Measurements from ENCODE around the gene RNF44. TPM values are rescaled to one million over a fixed set of nuclear protein-coding genes. Genes with fewer than 3 reads are reported as not detected.
A peak's percentile ranks its signal among the peaks of the same experiment; 100 is the strongest.

The RNF44 gene
- polyA plus RNA-seq, 3 donors from 2014 or later = 1.2 to 9.8 (median 2.0) TPM

DNA sequence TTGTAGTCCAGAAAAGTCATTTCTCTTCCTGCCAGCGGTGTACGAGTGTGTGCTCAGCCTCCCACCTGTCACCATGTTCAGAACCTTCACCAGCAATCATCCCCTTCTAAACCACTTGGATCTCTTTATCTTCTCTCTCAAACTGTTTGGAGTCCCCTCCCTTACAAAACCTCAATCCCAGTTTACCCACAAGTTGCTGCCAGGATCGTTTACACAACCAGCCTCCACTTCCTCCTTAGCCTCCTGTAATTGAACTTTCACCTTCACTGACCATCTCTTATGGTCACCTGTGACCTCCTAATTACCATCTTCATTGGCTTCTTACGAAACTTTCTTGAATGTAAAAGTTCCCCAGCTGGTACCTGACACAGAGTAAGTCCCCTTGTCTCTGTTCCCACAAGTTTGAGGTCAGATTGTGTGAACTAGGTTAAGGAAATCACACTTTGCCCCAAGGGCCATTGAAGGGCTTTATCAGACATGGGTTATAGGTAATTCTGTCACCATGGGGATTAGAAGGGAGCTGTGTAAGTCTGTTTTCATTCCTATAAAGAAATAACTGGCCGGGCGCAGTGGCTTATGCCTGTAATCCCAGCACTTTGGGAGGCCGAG, 20.0 kb downstream of the RNF44 start:
- Mint-ChIP-seq H3K9me3 (no peaks in the 10 kb centered on the region), H3K27ac (peak overlapping the region; percentile 46 to 90 (median 72)), H3K4me1 (peaks cover 24 to 26% of the 10 kb centered on the region in 2 donors), H3K36me3 (no peaks in the 10 kb centered on the region), H3K4me3 (peak overlapping the region; percentile 60 to 76 (median 64)), H3K27me3 (ENCODE audit: low read depth in 3 of 3) (peaks cover 3 to 7% (median 5%) of the 10 kb centered on the region in 3 donors)
- DNase-seq = peak; percentile 60 to 67 (median 67)

DNA sequence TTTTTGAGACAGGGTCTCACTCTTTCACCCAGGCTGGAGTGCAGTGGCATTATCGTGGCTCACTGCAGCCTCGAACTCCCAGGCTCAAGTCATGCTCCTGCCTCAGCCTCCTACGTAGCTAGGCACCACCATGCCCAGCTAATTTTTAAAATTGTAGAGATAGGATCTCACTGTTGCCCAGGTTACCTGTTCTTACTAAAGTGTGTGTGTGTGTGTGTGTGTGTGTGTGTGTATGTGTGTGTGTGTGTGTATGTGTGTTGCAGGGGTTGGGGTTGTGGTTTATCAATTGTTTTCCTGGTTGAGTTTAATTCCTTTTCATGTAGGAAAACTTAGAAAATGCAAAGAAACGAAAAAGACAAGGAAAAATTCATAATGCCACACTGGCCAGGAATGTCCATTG, 21.8 kb downstream of the RNF44 start:
- Mint-ChIP-seq H3K36me3 (no peaks in the 10 kb centered on the region), H3K27ac (peak overlapping the region in 1 of 6 donors; percentile 7), H3K4me3 (no peak overlapping the region), H3K9me3 (no peaks in the 10 kb centered on the region), H3K27me3 (ENCODE audit: low read depth in 3 of 3) (peaks cover 3 to 5% (median 4%) of the 10 kb centered on the region in 3 donors), H3K4me1 (peaks cover 20 to 24% of the 10 kb centered on the region in 2 donors)
- DNase-seq = no peak

DNA sequence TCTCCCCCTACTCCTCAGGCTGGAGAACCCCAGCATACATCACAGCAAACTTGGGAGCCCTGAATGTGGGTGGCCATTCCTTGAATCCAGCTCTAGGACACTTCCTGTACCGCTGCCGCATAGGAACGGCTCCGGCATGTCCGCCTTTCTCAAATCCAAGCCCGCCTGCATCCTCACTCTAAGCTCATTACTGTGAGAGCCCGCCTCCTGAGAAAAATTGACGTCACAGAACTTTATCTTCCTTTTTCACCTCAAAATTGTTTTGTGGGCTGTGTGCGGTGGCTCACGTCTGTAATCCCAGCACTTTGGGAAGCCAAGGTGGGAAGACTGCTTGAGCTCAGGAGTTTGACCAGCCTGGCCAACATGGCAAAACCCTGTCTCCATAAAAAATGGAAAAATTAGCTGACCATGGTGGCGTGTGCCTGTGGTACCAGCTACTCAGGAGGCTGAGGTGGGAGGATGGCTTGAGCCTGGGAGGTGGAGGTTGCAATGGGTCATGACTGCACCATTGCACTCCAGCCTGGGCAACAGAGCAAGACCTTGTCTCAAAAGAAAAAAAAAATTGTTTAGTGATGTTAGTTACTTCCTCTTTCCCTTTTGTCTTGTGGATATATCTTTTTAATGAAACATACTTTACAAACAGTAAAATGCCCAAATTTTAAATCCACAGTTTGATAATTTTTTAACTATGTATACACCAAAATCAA, 22.8 kb downstream of the RNF44 start:
- peaks cover 0 to 6% (median 6%) of the 10 kb centered on the region in 3 donors for H3K36me3 Mint-ChIP-seq
- peak overlapping the region in 4 of 6 donors; percentile 45 to 74 (median 56) for H3K27ac Mint-ChIP-seq
- no peak overlapping the region for H3K4me3 Mint-ChIP-seq
- peaks cover 18 to 22% of the 10 kb centered on the region in 2 donors for H3K4me1 Mint-ChIP-seq
- H3K27me3 Mint-ChIP-seq (ENCODE audit: low read depth in 3 of 3) = peaks cover 3 to 5% (median 4%) of the 10 kb centered on the region in 3 donors
- no peaks in the 10 kb centered on the region for H3K9me3 Mint-ChIP-seq
- DNase-seq = no peak

DNA sequence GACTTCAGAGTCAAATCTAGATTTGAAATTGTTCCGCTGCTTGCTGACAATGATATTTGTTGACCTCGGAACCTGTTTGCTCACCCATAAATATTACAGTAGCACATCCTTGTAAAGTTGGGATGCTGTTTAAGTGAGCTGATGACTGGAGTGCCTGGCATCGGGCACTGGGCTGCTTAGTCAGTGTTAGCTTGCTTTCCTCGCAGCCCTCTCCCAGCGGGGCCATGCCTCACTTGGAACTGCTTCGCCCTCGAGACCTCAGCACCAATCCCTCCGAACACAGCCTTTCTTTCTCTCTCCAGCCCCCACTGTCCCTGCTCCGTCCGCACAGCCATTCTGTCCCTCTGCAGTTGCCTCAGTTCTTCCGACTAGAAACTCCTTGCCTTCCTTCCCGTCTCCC, 23.4 kb downstream of the RNF44 start:
- Mint-ChIP-seq H3K27me3 (ENCODE audit: low read depth in 3 of 3) (peaks cover 3 to 5% (median 4%) of the 10 kb centered on the region in 3 donors), H3K4me3 (no peak overlapping the region), H3K9me3 (no peaks in the 10 kb centered on the region), H3K4me1 (peaks cover 18 to 22% of the 10 kb centered on the region in 2 donors), H3K27ac (peak overlapping the region in 4 of 6 donors; percentile 45 to 74 (median 52)), H3K36me3 (peaks cover 0 to 10% (median 9%) of the 10 kb centered on the region in 3 donors)
- no peak for DNase-seq

DNA sequence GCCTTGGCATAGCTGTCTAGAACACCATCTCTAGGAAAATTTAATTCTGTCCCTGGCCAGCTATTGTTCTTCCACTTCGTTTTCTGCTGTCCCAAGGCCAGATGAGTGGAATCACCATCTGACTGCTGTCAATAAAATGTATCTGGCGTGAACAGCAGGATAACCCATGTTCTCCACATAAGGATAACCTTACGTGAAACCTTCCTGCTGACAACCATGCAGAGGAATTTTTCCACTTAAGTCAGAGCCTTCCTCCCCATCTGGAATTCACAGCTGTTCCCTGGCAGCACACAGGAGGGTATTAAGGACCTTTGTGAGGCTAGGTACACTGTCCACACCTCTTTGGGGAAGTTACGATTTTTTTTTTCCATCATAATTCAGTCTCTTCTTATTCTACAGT, 28.6 kb downstream of the RNF44 start:
- Mint-ChIP-seq H3K27me3 (ENCODE audit: low read depth in 3 of 3) (peaks cover 0 to 2% (median 1%) of the 10 kb centered on the region in 3 donors), H3K36me3 (peaks cover 19 to 50% (median 35%) of the 10 kb centered on the region in 3 donors), H3K4me1 (peaks cover 0 to 4% of the 10 kb centered on the region in 2 donors), H3K27ac (peak overlapping the region in 1 of 6 donors; percentile 46), H3K9me3 (no peaks in the 10 kb centered on the region), H3K4me3 (no peak overlapping the region)
- no peak for DNase-seq

DNA sequence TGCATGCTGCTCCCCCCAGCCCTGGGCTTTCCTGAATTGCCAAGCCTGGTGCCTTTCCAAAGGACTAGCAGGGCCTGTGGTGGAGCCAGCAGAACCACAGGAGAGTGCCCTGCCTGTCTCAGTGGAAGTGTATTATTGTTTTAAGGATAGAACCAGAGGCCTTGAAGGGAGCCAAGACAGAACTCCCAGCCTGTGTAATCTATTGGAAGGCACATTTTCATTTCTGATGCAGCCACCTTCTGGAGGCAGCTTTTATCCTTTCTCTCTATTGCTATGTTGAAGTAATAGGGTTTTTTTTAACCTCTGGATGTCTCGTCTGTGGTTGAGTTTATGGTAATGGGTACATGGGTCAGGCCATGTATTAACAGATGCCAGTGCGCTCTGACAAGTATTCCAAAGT, 29.3 kb downstream of the RNF44 start:
- no peak for DNase-seq
- Mint-ChIP-seq H3K27ac (peak overlapping the region in 1 of 6 donors; percentile 53), H3K36me3 (peaks cover 19 to 52% (median 35%) of the 10 kb centered on the region in 3 donors), H3K9me3 (no peaks in the 10 kb centered on the region), H3K4me3 (no peak overlapping the region), H3K27me3 (ENCODE audit: low read depth in 3 of 3) (peaks cover 0 to 2% (median 1%) of the 10 kb centered on the region in 3 donors), H3K4me1 (peaks cover 0 to 4% of the 10 kb centered on the region in 2 donors)

DNA sequence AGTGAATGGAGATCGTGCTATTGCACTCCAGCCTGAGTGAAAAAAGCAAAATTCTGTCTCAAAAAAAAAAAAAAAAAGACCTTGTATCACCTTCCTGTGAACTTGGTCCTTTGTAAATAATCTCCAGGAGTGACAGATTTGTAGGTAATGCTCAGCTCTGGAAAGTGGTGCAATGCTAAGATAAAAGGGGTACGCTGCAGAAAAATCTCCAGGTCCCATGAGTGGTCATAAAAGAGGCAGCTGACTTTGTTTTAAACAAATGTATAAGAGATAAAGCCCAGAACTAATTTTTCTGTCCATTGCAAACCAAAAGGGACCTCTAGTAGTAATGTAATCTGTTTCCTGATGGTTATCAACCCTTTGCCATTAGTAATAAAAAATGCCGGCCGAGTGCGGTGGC, 33.7 kb downstream of the RNF44 start:
- no peak for DNase-seq
- Mint-ChIP-seq H3K27me3 (ENCODE audit: low read depth in 3 of 3) (peaks cover 0 to 2% (median 1%) of the 10 kb centered on the region in 3 donors), H3K9me3 (no peaks in the 10 kb centered on the region), H3K27ac (no peak overlapping the region), H3K36me3 (peaks cover 41 to 64% (median 46%) of the 10 kb centered on the region in 3 donors), H3K4me1 (no peaks in the 10 kb centered on the region), H3K4me3 (no peak overlapping the region)

DNA sequence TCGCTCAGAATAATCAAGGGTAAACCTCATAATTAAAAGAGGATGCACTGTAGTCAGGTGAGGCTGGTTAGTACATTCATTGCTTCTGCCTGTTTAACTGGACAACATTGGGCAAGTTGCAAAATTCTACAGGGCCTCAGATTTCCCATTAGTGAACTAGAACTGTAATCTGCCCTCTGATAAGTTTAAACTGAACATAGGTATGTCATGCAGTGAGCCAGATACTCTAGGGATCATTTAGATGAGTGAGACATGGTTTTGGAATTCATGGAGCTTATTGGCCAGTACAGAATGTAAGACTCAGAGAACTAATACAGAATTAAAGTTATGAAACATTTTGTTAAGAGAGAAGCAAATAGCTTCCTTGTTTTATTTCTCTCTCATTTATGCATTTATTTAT, 35.9 kb downstream of the RNF44 start:
- H3K4me1 Mint-ChIP-seq = no peaks in the 10 kb centered on the region
- no peaks in the 10 kb centered on the region for H3K9me3 Mint-ChIP-seq
- no peak overlapping the region for H3K4me3 Mint-ChIP-seq
- H3K36me3 Mint-ChIP-seq = peaks cover 38 to 57% (median 38%) of the 10 kb centered on the region in 3 donors
- peak overlapping the region in 1 of 6 donors; percentile 17 for H3K27ac Mint-ChIP-seq
- DNase-seq = no peak
- H3K27me3 Mint-ChIP-seq (ENCODE audit: low read depth in 3 of 3) = peaks cover 0 to 2% (median 0%) of the 10 kb centered on the region in 3 donors

DNA sequence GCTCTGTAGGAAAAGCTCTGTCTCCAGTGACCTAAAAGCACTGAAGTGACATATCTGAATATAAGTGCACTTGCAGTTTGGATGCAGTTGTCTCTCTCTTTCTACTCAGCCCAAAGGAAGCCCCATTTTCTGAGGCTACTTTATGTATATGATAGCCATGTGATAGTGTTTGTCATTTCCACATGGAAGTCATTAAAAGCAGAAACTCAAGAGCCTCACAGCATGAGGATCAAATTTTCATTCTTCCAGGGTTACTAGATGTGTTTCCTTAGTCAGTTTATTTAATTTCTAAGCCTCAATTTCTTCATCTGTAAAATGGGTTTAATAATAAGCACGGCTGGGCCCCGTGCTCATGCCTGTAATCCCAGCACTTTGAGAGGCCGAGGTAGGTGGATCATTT, 36.7 kb downstream of the RNF44 start:
- no peak for DNase-seq
- Mint-ChIP-seq H3K9me3 (no peaks in the 10 kb centered on the region), H3K4me3 (no peak overlapping the region), H3K4me1 (no peaks in the 10 kb centered on the region), H3K36me3 (peaks cover 41 to 59% (median 44%) of the 10 kb centered on the region in 3 donors), H3K27ac (no peak overlapping the region), H3K27me3 (ENCODE audit: low read depth in 3 of 3) (peaks cover 0 to 2% (median 0%) of the 10 kb centered on the region in 3 donors)

DNA sequence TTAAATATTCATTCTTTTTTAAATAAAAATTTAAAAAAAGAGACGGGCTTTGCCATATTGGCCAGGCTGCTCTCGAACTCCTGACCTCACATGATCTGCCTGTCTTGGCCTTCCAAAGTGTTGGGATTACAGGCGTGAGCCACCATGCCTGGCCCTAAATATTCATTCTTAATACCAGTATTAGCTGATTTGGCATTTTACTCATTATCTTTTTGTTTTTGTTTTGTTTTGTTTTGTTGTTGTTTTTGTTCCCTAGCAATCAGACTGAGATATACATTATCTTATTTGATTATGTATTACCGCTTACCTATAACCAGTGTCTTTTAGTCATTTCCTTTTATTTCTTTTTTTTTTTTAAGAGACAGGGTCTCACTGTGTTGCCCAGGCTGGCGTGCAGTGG, 37.9 kb downstream of the RNF44 start:
- no peaks in the 10 kb centered on the region for H3K9me3 Mint-ChIP-seq
- H3K27me3 Mint-ChIP-seq (ENCODE audit: low read depth in 3 of 3) = peaks cover 0 to 2% (median 0%) of the 10 kb centered on the region in 3 donors
- DNase-seq = no peak
- H3K4me3 Mint-ChIP-seq = no peak overlapping the region
- no peaks in the 10 kb centered on the region for H3K4me1 Mint-ChIP-seq
- peak overlapping the region in 1 of 6 donors; percentile 12 for H3K27ac Mint-ChIP-seq
- peaks cover 33 to 55% (median 42%) of the 10 kb centered on the region in 3 donors for H3K36me3 Mint-ChIP-seq

DNA sequence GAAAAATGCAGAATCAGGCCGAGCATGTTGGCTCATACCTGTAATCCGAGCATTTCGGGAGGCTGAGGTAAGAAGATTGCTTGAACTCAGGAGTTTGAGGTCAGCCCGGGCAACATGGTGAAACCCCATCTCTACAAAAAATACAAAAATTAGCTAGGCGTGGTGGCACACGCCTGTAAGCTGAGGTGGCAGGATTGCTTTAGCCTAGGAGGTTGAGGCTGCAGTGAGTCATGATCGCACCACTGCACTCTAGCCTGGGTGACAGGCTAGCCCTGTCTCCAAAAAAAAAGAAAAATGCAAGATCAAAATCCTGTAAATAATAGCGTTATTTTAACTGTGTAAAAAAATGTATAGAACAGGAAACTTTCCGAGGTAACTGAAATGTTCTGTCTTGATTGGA, 39.4 kb downstream of the RNF44 start:
- H3K36me3 Mint-ChIP-seq = peaks cover 34 to 65% (median 56%) of the 10 kb centered on the region in 3 donors
- H3K27me3 Mint-ChIP-seq (ENCODE audit: low read depth in 3 of 3) = peaks cover 0 to 2% (median 0%) of the 10 kb centered on the region in 3 donors
- H3K4me3 Mint-ChIP-seq = no peak overlapping the region
- no peak overlapping the region for H3K27ac Mint-ChIP-seq
- DNase-seq = no peak
- H3K4me1 Mint-ChIP-seq = no peaks in the 10 kb centered on the region
- H3K9me3 Mint-ChIP-seq = no peaks in the 10 kb centered on the region

DNA sequence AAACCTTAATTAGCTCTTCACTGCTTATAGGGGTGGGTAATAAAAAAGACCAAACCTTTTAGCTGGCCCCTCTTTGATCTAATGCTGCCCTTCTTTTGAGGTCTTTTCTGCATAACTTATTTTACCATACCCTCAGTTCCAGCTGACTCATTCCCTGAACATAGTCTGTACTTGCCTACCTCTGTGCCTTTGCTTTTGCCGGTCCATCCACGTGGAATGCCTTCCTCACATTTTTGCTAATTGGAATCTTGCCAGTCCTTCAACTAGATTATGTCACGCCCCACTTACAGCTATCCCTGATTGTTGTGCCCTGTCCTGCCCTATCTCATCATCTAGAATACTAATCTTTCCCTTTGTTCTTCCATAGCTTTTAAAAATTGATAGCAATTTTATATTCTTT, 44.8 kb downstream of the RNF44 start:
- no peaks in the 10 kb centered on the region for H3K9me3 Mint-ChIP-seq
- peaks cover 0 to 2% (median 0%) of the 10 kb centered on the region in 3 donors for H3K27me3 Mint-ChIP-seq (ENCODE audit: low read depth in 3 of 3)
- peaks cover 26 to 28% of the 10 kb centered on the region in 2 donors for H3K4me1 Mint-ChIP-seq
- no peak overlapping the region for H3K4me3 Mint-ChIP-seq
- peaks cover 27 to 65% (median 48%) of the 10 kb centered on the region in 3 donors for H3K36me3 Mint-ChIP-seq
- H3K27ac Mint-ChIP-seq = peak overlapping the region in 1 of 6 donors; percentile 24
- no peak for DNase-seq

DNA sequence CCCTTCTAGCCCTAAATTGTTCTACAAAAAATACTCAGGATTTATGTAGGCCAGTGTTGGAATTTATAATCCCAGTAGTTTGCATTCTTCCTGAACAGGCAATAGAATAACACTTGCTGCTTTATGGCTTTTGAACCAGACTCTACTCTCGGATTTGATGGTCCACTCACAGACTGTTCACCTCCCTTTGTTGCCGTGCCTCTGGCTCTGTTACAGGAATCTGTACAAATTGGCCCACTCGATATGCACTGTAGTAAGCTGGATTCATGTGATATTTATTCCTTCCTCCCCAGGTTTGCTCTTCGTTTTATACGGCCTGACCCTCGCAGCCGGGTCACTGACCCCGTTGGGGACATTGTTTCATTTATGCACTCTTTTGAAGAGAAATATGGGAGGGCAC, 45.3 kb downstream of the RNF44 start:
- Mint-ChIP-seq H3K27me3 (ENCODE audit: low read depth in 3 of 3) (peaks cover 0 to 2% (median under 1%) of the 10 kb centered on the region in 3 donors), H3K27ac (no peak overlapping the region), H3K4me1 (peaks cover 26 to 33% of the 10 kb centered on the region in 2 donors), H3K4me3 (no peak overlapping the region), H3K9me3 (no peaks in the 10 kb centered on the region), H3K36me3 (peaks cover 25 to 61% (median 45%) of the 10 kb centered on the region in 3 donors)
- no peak for DNase-seq

DNA sequence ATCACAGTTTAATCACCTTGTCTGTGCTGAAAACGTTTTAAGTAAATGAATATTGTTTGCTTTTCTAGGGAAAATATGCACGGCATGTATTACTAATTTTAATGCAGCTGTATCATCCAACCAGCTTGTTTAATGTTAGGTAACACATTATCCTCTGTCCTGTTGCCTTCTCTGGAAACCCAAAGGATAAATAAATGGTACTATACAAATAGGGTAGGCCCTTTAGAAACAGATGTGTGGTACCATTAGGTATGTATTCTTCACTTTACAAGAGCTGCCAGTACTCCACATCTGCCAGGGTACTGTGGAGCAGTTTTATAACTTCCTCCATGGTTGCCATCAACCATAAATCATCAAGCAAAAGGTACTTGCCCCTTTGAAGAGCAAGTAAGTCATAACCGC, 46.1 kb downstream of the RNF44 start:
- H3K9me3 Mint-ChIP-seq = no peaks in the 10 kb centered on the region
- H3K4me1 Mint-ChIP-seq = peaks cover 30 to 38% of the 10 kb centered on the region in 2 donors
- H3K27ac Mint-ChIP-seq = peak overlapping the region in 1 of 6 donors; percentile 39
- H3K27me3 Mint-ChIP-seq (ENCODE audit: low read depth in 3 of 3) = peaks cover 0 to 2% (median 1%) of the 10 kb centered on the region in 3 donors
- peaks cover 21 to 59% (median 41%) of the 10 kb centered on the region in 3 donors for H3K36me3 Mint-ChIP-seq
- no peak overlapping the region for H3K4me3 Mint-ChIP-seq
- no peak for DNase-seq

All from immature natural killer cell (primary cell).